IMR-90 (cell line): ENCODE data around the gene ADAMTSL4. TPM values are rescaled to one million over a fixed set of nuclear protein-coding genes. Genes with fewer than 3 reads are reported as not detected.
A peak's percentile ranks its signal among the peaks of the same experiment; 100 is the strongest.

Experiments used
- ATAC-seq: fragments of 200-7000 bp; cut with Tn5 transposase; 2 replicates; pipeline ENCODE4 v1.9.1; 2020; ENCODE audit warnings: low read depth, mild to moderate bottlenecking, moderate library complexity
- BruUV-seq: library from RNA; stranded (reverse); fragments of 400-500 nt; replicated peaks from 2 replicates; lab custom pipeline; 2021; lab: Mats Ljungman, UMichigan
- CTCF ChIA-PET: fragments of 300-600 bp; formaldehyde crosslinking; extraction: SDS; loops from one replicate; lab custom pipeline; 2021; ENCODE audit warnings: antibody characterized with exemption; lab: Yijun Ruan, JAX
- POLR2A ChIA-PET: fragments of 300-600 bp; sonication (Branson Sonifier 250); formaldehyde crosslinking; loops from one replicate; lab custom pipeline; 2022; ENCODE audit warnings: antibody characterized with exemption; ENCODE audit not compliant: unreplicated experiment; lab: Charles Lee
- DNase-seq: peaks from one replicate; pipeline ENCODE4 v3.0.0; 2013
- H2AFZ ChIP-seq: replicated peaks from 2 replicates; pipeline ENCODE3; 2013; ENCODE audit warnings: low read length, mild to moderate bottlenecking; ENCODE audit not compliant: poor library complexity
- H2AK5ac ChIP-seq: 2 replicates; pipeline ENCODE4 v1.6.1; 2013; ENCODE audit warnings: low read depth, low read length, inconsistent platforms
- H2AK9ac ChIP-seq: replicated peaks from 2 replicates; pipeline ENCODE3; 2013; ENCODE audit warnings: mild to moderate bottlenecking, low read depth, low read length, moderate library complexity; ENCODE audit not compliant: poor library complexity
- H2BK120ac ChIP-seq: 2 replicates; pipeline ENCODE4 v1.6.1; 2013; ENCODE audit warnings: low read depth, low read length, inconsistent platforms
- H2BK15ac ChIP-seq: 3 replicates; pipeline ENCODE4 v1.6.1; 2013; ENCODE audit warnings: low read depth, low read length, inconsistent platforms
- H2BK20ac ChIP-seq: 2 replicates; pipeline ENCODE4 v1.6.1; 2013; ENCODE audit warnings: low read depth, mild to moderate bottlenecking, inconsistent platforms, low read length, moderate library complexity
- H2BK5ac ChIP-seq: 2 replicates; pipeline ENCODE4 v1.6.1; 2013; ENCODE audit warnings: mild to moderate bottlenecking, low read depth, low read length, inconsistent platforms; ENCODE audit not compliant: poor library complexity, severe bottlenecking
- H3K14ac ChIP-seq: replicated peaks from 2 replicates; pipeline ENCODE4 v1.6.1; 2013; ENCODE audit warnings: low read depth, low read length, inconsistent platforms
- H3K18ac ChIP-seq: 2 replicates; pipeline ENCODE4 v1.6.1; 2013; ENCODE audit warnings: low read depth, low read length, control low read depth
- H3K23ac ChIP-seq: 2 replicates; pipeline ENCODE4 v1.6.1; 2013; ENCODE audit warnings: low read depth, low read length, inconsistent platforms
- H3K27ac ChIP-seq: 2 replicates; pipeline ENCODE4 v1.5.1; 2013; ENCODE audit warnings: mild to moderate bottlenecking, control low read depth, low read length; ENCODE audit not compliant: insufficient read depth
- H3K27me3 ChIP-seq: 2 replicates; pipeline ENCODE4 v1.6.1; 2013; ENCODE audit warnings: low read length; ENCODE audit not compliant: control insufficient read depth, insufficient read depth
- H3K36me3 ChIP-seq: 2 replicates; pipeline ENCODE4 v1.6.1; 2013; ENCODE audit warnings: low read length, mixed read lengths; ENCODE audit not compliant: control insufficient read depth, insufficient read depth
- H3K4ac ChIP-seq: 2 replicates; pipeline ENCODE4 v1.6.1; 2013; ENCODE audit warnings: low read depth, low read length, inconsistent platforms
- H3K4me1 ChIP-seq: 2 replicates; pipeline ENCODE4 v1.6.1; 2013; ENCODE audit warnings: low read length, mixed read lengths; ENCODE audit not compliant: control insufficient read depth, insufficient read depth
- H3K4me2 ChIP-seq: 2 replicates; pipeline ENCODE4 v1.6.1; 2013; ENCODE audit warnings: low read depth, mild to moderate bottlenecking, control low read depth, low read length, moderate library complexity
- H3K4me3 ChIP-seq: 2 replicates; pipeline ENCODE4 v1.5.1; 2013; ENCODE audit warnings: low read depth, mild to moderate bottlenecking, control low read depth, low read length, moderate library complexity; ENCODE audit not compliant: insufficient read depth
- H3K56ac ChIP-seq: 2 replicates; pipeline ENCODE4 v1.6.1; 2013; ENCODE audit warnings: low read length, inconsistent platforms; ENCODE audit not compliant: insufficient read depth; ENCODE audit errors: extremely low read depth
- H3K79me1 ChIP-seq, 2 experiments: 2 replicates each; pipeline ENCODE4 v1.6.1; 2013; ENCODE audit warnings: low read length in 2 of 2, inconsistent platforms in 1 of 2, low read depth in 1 of 2
- H3K9ac ChIP-seq: 2 replicates; pipeline ENCODE4 v1.6.1; 2013; ENCODE audit warnings: low read depth, low read length, control low read depth
- H3K9me1 ChIP-seq: 2 replicates; pipeline ENCODE4 v1.6.1; 2013; ENCODE audit warnings: low read length, inconsistent platforms; ENCODE audit not compliant: insufficient read depth
- H3K9me3 ChIP-seq: 2 replicates; pipeline ENCODE4 v1.6.1; 2013; ENCODE audit warnings: low read length; ENCODE audit not compliant: control insufficient read depth, insufficient read depth
- H4K20me1 ChIP-seq: 2 replicates; pipeline ENCODE4 v1.6.1; 2013; ENCODE audit warnings: low read length, inconsistent platforms; ENCODE audit not compliant: insufficient read depth
- H4K5ac ChIP-seq: 2 replicates; pipeline ENCODE4 v1.6.1; 2013; ENCODE audit warnings: mild to moderate bottlenecking, low read depth, low read length, control low read depth
- H4K8ac ChIP-seq, 2 experiments: 2 replicates each; pipeline ENCODE4 v1.6.1; 2013; ENCODE audit warnings: low read depth in 2 of 2, low read length in 2 of 2, control low read depth in 1 of 2, inconsistent platforms in 1 of 2
- H4K91ac ChIP-seq: 2 replicates; pipeline ENCODE4 v1.6.1; 2013; ENCODE audit warnings: low read depth, low read length, inconsistent platforms; ENCODE audit not compliant: insufficient read depth
- BHLHE40 ChIP-seq: fragments of 150-350 bp; IDR thresholded peaks from 2 replicates; pipeline ENCODE4 v1.6.1; 2016; ENCODE audit warnings: mild to moderate bottlenecking, low read depth, low read length
- CEBPB ChIP-seq: IDR thresholded peaks from 2 replicates; pipeline ENCODE4 v1.6.1; 2012; ENCODE audit warnings: low read depth, low read length, improper control_type of control experiment
- MAFK ChIP-seq: IDR thresholded peaks from 2 replicates; pipeline ENCODE4 v1.6.1; 2012; ENCODE audit warnings: low read depth, low read length, improper control_type of control experiment
- MXI1 ChIP-seq: IDR thresholded peaks from 2 replicates; pipeline ENCODE4 v1.6.1; 2012; ENCODE audit warnings: low read depth, mild to moderate bottlenecking, low read length, moderate library complexity, borderline replicate concordance
- WGBS, 2 experiments: methylation state at CpG; one replicate each; pipeline versions ENCODE4 v1.1.5 to v1.1.7; 2013; ENCODE audit warnings: missing lambda C conversion rate in 2 of 2; ENCODE audit not compliant: insufficient read length in 1 of 2; ENCODE audit errors: extremely low coverage in 2 of 2; 5-methylcytosine and 5-hydroxymethylcytosine counted together
- dilution Hi-C: fragments of 300-500 bp; cut with HindIII; formaldehyde crosslinking; loops from one replicate; pipeline ENCODE4 v1.14.3; 2018; ENCODE audit warnings: low sequenced_read_pairs; ENCODE audit not compliant: unreplicated experiment
- in situ Hi-C: fragments of 300-500 bp; cut with MboI; formaldehyde crosslinking; loops from 3 replicates; pipeline ENCODE4 v1.14.3; 2019; ENCODE audit warnings: low sequenced_read_pairs, inconsistent platforms, mixed read lengths
- intact Hi-C: fragments of 100-400 bp; cut with micrococcal nuclease; formaldehyde crosslinking; loops from 2 replicates; pipeline ENCODE4 v1.10.0; 2022
- polyA plus RNA-seq, 3 experiments: library from polyadenylated mRNA; depleted of rRNA; stranded (reverse); fragments of >200 nt; gene quantifications; 2 replicates each; pipeline ENCODE4 v1.2.3, GENCODE V29; 2012; ENCODE audit warnings: low replicate concordance in 1 of 3
- total RNA-seq: library from RNA; depleted of rRNA; stranded (reverse); fragments of >200 nt; gene quantifications from 2 replicates; pipeline ENCODE4 v1.2.3, GENCODE V29; 2012

The ADAMTSL4 gene
- total and polyA plus RNA-seq, 2 of the 4 experiments (the other 2 are of a cell fraction) = 0.54 to 12.2 TPM

- H3K79me1 ChIP-seq = 0 out of 4 replicates have a peak, but pooled peaks cover 0 to 4% of the 10 kb centered on the region in 2 experiments
- H4K91ac ChIP-seq = peak overlapping the region; percentile 50
- H3K4me1 ChIP-seq = peaks cover 30% of the 10 kb centered on the region
- peak overlapping the region; percentile 79 for H3K4ac ChIP-seq
- no TSS peak for BruUV-seq
- H3K14ac ChIP-seq = peak overlapping the region; percentile 8
- peak overlapping the region; percentile 1 to 96; a peak in 2 of 4 replicates for H4K8ac ChIP-seq
- H2AK9ac ChIP-seq = peak overlapping the region; percentile 7
- H4K20me1 ChIP-seq = no peaks in the 10 kb centered on the region
- ChIA-PET CTCF (interaction anchor here (2.7 kb wide), 1 partner anchor 19 kb away, joined by 13 read pairs; the partner anchor contains the start of gene FALEC), POLR2A (interaction anchor here (1.0 kb wide), 1 partner anchor 11 kb away, joined by 7 read pairs; no protein-coding TSS in a partner anchor)
- no peak overlapping the region for H3K4me3 ChIP-seq
- ATAC-seq (peak; percentile 33), DNase-seq (peak; percentile 60)
- H3K27ac ChIP-seq = peak overlapping the region; percentile 38
- peak overlapping the region; percentile 71 for H2AFZ ChIP-seq
- no peaks in the 10 kb centered on the region for H3K9me3 ChIP-seq
- no peak overlapping the region for H4K5ac ChIP-seq
- in situ Hi-C loops (no loop called here), intact Hi-C loops (loop anchor here (10.0 kb wide), 1 partner anchor 171 kb away; the partner anchor contains the start of gene RPRD2), dilution Hi-C loops (no loop called here)
- peak overlapping the region; percentile 96; the same call in 1 of the 2 replicates for H2AK5ac ChIP-seq
- H3K27me3 ChIP-seq = no peaks in the 10 kb centered on the region
- peak overlapping the region; percentile 13; the same call in 1 of the 2 replicates for H3K18ac ChIP-seq
- H3K56ac ChIP-seq = peak overlapping the region; percentile 27; the same call in 1 of the 2 replicates
- peaks cover 23% of the 10 kb centered on the region for H3K9me1 ChIP-seq
- peak overlapping the region; percentile 20 for H2BK20ac ChIP-seq
- WGBS, 2 experiments = 54% methylated on average over 3 of the region's 14 CpGs; no CpG with 5 or more reads in 1 of the 2 experiments
- no peaks in the 10 kb centered on the region for H3K36me3 ChIP-seq
- TF ChIP-seq BHLHE40 = 0 out of 2 replicates have a peak, but pooled peaks have one; percentile 9
- TF ChIP-seq MAFK = no peak
- peak; percentile 44; the same call in 1 of the 2 replicates for TF ChIP-seq CEBPB
- TF ChIP-seq MXI1 = no peak
- H2BK120ac ChIP-seq = peak overlapping the region; percentile 54
- H3K23ac ChIP-seq = peak overlapping the region; percentile 13; the same call in 1 of the 2 replicates
- no peak overlapping the region for H3K4me2 ChIP-seq
- no peak overlapping the region for H3K9ac ChIP-seq
- peak overlapping the region; percentile 96 for H2BK5ac ChIP-seq
- H2BK15ac ChIP-seq = peak overlapping the region; percentile 96; the same call in 1 of the 3 replicates
These were observed 13.5 kb upstream of the ADAMTSL4 start for GRCh38 chr1:150535511-150536287.
